Measurements from ENCODE around the gene AKR1A1. TPM values are rescaled to one million over a fixed set of nuclear protein-coding genes. Genes with fewer than 3 reads are reported as not detected.

AKR1A1 gene
- total RNA-seq, 1 experiment from 2014 or later: 119 TPM

- H3K27me3 Mint-ChIP-seq (ENCODE audit: insufficient read depth, unreplicated experiment): no peaks in the 10 kb centered on the region
- no peaks in the 10 kb centered on the region for H3K36me3 ChIP-seq (ENCODE audit: control insufficient read depth, insufficient read depth, low read length)
- no peak for TF ChIP-seq CTCF (IDR thresholded peaks at IDR 0.05; ENCODE audit: insufficient read depth in 1 of 2, low read depth in 1 of 2, low read length in 1 of 2, severe bottlenecking in 1 of 2, unreplicated experiment in 1 of 2)
- no peak overlapping the region for H3K4me3 ChIP-seq (ENCODE audit: low read depth, low read length)
- no peak for DNase-seq
- ChIA-PET POLR2A (interaction anchor here (0.6 to 1.3 kb wide), 2 partner anchors 17 to 47 kb away, joined by 3 to 4 read pairs; partner anchors contain the start of gene PRDX1), CTCF (no interaction called here)
- H3K4me1 ChIP-seq: no peaks in the 10 kb centered on the region
- H3K9me3 Mint-ChIP-seq (ENCODE audit: unreplicated experiment): no peaks in the 10 kb centered on the region
- no peak overlapping the region for H3K27ac Mint-ChIP-seq (ENCODE audit: unreplicated experiment)
- H3K4me1 Mint-ChIP-seq (ENCODE audit: low read depth, unreplicated experiment): no peaks in the 10 kb centered on the region
- peaks cover 63% of the 10 kb centered on the region for H3K36me3 Mint-ChIP-seq (ENCODE audit: insufficient read depth, unreplicated experiment)
- H3K4me3 Mint-ChIP-seq (ENCODE audit: unreplicated experiment): no peak overlapping the region
- intact Hi-C loops (cut with micrococcal nuclease; ENCODE audit: unreplicated experiment): no loop called here
- H3K9me3 ChIP-seq: no peaks in the 10 kb centered on the region
- BruUV-seq (replicated peaks): no TSS peak
- no peaks in the 10 kb centered on the region for H3K27me3 ChIP-seq (replicated peaks; ENCODE audit: control insufficient read depth, insufficient read depth, low read length)
Observed at GRCh38 chr1:45568421-45568820, 17.8 kb downstream of the AKR1A1 start.

- TF ChIP-seq CTCF (IDR thresholded peaks at IDR 0.05; ENCODE audit: insufficient read depth in 1 of 2, low read depth in 1 of 2, low read length in 1 of 2, severe bottlenecking in 1 of 2, unreplicated experiment in 1 of 2): no peak
- Mint-ChIP-seq H3K9me3 (ENCODE audit: unreplicated experiment) (no peaks in the 10 kb centered on the region), H3K36me3 (ENCODE audit: insufficient read depth, unreplicated experiment) (peaks cover 51% of the 10 kb centered on the region), H3K4me1 (ENCODE audit: low read depth, unreplicated experiment) (no peaks in the 10 kb centered on the region), H3K27ac (ENCODE audit: unreplicated experiment) (no peak overlapping the region), H3K27me3 (ENCODE audit: insufficient read depth, unreplicated experiment) (no peaks in the 10 kb centered on the region), H3K4me3 (ENCODE audit: unreplicated experiment) (no peak overlapping the region)
- Histone ChIP-seq H3K36me3 (ENCODE audit: control insufficient read depth, insufficient read depth, low read length) (no peaks in the 10 kb centered on the region), H3K9me3 (no peaks in the 10 kb centered on the region), H3K4me1 (no peaks in the 10 kb centered on the region), H3K4me3 (ENCODE audit: low read depth, low read length) (no peak overlapping the region), H3K27me3 (replicated peaks; ENCODE audit: control insufficient read depth, insufficient read depth, low read length) (no peaks in the 10 kb centered on the region)
- ChIA-PET CTCF (interaction anchor here (0.7 to 2.4 kb wide), 6 partner anchors 14 to 69 kb away, joined by 3 to 14 read pairs (median 4); partner anchors contain the start of genes AKR1A1, CCDC163, MMACHC and PRDX1), POLR2A (no interaction called here)
- DNase-seq: no peak
- intact Hi-C loops (cut with micrococcal nuclease; ENCODE audit: unreplicated experiment): no loop called here
- no TSS peak for BruUV-seq (replicated peaks)
Observed at GRCh38 chr1:45569571-45569961, 18.9 kb downstream of the AKR1A1 start.

- Mint-ChIP-seq H3K27ac (ENCODE audit: unreplicated experiment) (no peak overlapping the region), H3K36me3 (ENCODE audit: insufficient read depth, unreplicated experiment) (peaks cover 49% of the 10 kb centered on the region), H3K9me3 (ENCODE audit: unreplicated experiment) (no peaks in the 10 kb centered on the region), H3K4me3 (ENCODE audit: unreplicated experiment) (no peak overlapping the region), H3K4me1 (ENCODE audit: low read depth, unreplicated experiment) (no peaks in the 10 kb centered on the region), H3K27me3 (ENCODE audit: insufficient read depth, unreplicated experiment) (no peaks in the 10 kb centered on the region)
- peak; percentile 66 to 67 for DNase-seq
- intact Hi-C loops (cut with micrococcal nuclease; ENCODE audit: unreplicated experiment): loop anchor here (1.0 to 10.0 kb wide), 4 partner anchors 19 to 555 kb away; partner anchors contain the start of genes HECTD3, PRDX1 and UROD
- ChIA-PET CTCF (interaction anchor here (0.7 to 2.4 kb wide), 6 partner anchors 13 to 70 kb away, joined by 3 to 14 read pairs (median 4); partner anchors contain the start of genes AKR1A1, CCDC163, MMACHC and PRDX1), POLR2A (no interaction called here)
- Histone ChIP-seq H3K27me3 (replicated peaks; ENCODE audit: control insufficient read depth, insufficient read depth, low read length) (no peaks in the 10 kb centered on the region), H3K9me3 (no peaks in the 10 kb centered on the region), H3K4me3 (ENCODE audit: low read depth, low read length) (no peak overlapping the region), H3K4me1 (no peaks in the 10 kb centered on the region), H3K36me3 (ENCODE audit: control insufficient read depth, insufficient read depth, low read length) (no peaks in the 10 kb centered on the region)
- BruUV-seq (replicated peaks): no TSS peak
- peak; percentile 83 to 91 for TF ChIP-seq CTCF (IDR thresholded peaks at IDR 0.05; ENCODE audit: insufficient read depth in 1 of 2, low read depth in 1 of 2, low read length in 1 of 2, severe bottlenecking in 1 of 2, unreplicated experiment in 1 of 2)
Observed at GRCh38 chr1:45569962-45570581, 19.4 kb downstream of the AKR1A1 start.
